Thyroid gland (tissue), 4 donors: ENCODE data around the gene LPCAT1. TPM values are rescaled to one million over a fixed set of nuclear protein-coding genes. Genes with fewer than 3 reads are reported as not detected.

Experiments
- DNase-seq, 2 donors: peaks; one replicate each; pipeline ENCODE4 v3.0.0-alpha.2; 2019
- H3K27ac ChIP-seq, 3 donors: fragments of 200-600 bp; sonication (generic); 1 replicate in 2 of 3; 2 replicates in 1 of 3; pipeline ENCODE4 v1.5.1; 2016 to 2019; ENCODE audit warnings: mild to moderate bottlenecking in 1 of 3, moderate library complexity in 1 of 3
- H3K27me3 ChIP-seq: fragments of 200-600 bp; sonication (generic); one replicate; pipeline ENCODE4 v1.5.1; 2019
- H3K36me3 ChIP-seq, 2 donors: fragments of 200-600 bp; sonication (generic); one replicate each; pipeline ENCODE4 v1.5.1; 2016 to 2019
- H3K4me1 ChIP-seq, 2 donors: fragments of 200-600 bp; sonication (generic); one replicate each; pipeline ENCODE4 v1.5.1; 2017 to 2019
- H3K4me3 ChIP-seq, 3 donors: fragments of 200-600 bp; sonication (generic); replicated peaks in 1 of 3; 1 replicate in 2 of 3; 2 replicates in 1 of 3; pipeline ENCODE4 v1.5.1; 2016; ENCODE audit warnings: mild to moderate bottlenecking in 1 of 3
- H3K9me3 ChIP-seq: fragments of 200-600 bp; sonication (generic); one replicate; pipeline ENCODE4 v1.5.1; 2017
- CTCF ChIP-seq, 6 experiments: fragments of 200-600 bp in 3 of 6; fragments of 450-650 bp in 3 of 6; sonication (generic) in 3 of 6; IDR thresholded peaks; one replicate each; pipeline ENCODE4 v1.5.1; 2016 to 2019; ENCODE audit warnings: antibody characterized with exemption in 6 of 6, mild to moderate bottlenecking in 2 of 6, inconsistent platforms in 1 of 6, moderate library complexity in 1 of 6
- POLR2A ChIP-seq, 2 donors: fragments of 450-650 bp; IDR thresholded peaks; one replicate each; pipeline ENCODE4 v1.6.1; 2017; ENCODE audit warnings: antibody characterized with exemption in 2 of 2, mild to moderate bottlenecking in 2 of 2, moderate library complexity in 1 of 2
- WGBS, 2 donors: methylation state at CpG; one replicate each; pipeline ENCODE4 v1.1.5; 2017; 5-methylcytosine and 5-hydroxymethylcytosine counted together
- intact Hi-C: fragments of 100-400 bp; cut with DNase I; formaldehyde crosslinking; loops from one replicate; pipeline ENCODE4 v1.15.1; 2023
- total RNA-seq, 4 donors: library from RNA; depleted of rRNA; stranded (reverse); fragments of >200 nt; gene quantifications; one replicate each; pipeline ENCODE4 v1.2.3, GENCODE V29; 2016

LPCAT1 gene
- total RNA-seq, 4 donors from 2014 or later, result 30.9 to 35.7 (median 33.3) TPM

DNA sequence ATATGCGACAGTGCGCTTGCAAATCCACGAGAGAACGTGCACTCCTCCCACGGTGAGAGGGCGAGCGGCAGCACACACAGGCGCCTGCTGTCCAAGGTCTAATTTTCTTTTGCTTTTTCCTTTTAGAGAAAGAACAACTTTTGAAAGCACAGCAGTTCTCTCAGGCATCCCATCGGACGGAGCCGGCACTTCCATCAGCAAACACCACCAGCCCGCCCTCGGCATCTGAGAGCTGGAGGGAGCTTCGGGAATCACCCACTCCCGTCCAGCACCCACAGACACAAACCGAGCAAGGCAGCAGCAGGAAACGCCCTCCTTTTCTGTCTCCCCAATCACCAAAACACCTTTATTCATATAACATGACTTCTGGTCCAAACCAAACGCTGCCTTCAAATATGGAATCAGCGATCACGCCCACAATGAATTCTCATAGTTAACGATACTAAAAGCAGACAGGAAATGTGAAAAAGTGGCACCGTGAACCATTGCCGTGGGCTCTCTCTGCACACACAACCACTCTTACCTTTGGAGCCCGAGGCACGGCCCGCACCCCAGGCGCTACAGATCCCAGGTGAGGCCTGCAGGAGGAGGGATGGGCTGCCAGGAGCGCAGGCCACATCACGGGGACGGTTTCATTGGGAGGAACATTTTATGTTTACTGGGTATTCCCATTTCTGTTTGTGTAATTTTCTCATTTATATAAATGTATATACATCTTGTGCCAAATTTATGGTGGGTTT lies 14.2 kb downstream of the LPCAT1 start:
- Histone ChIP-seq H3K9me3 (no peaks in the 10 kb centered on the region), H3K4me3 (no peak overlapping the region), H3K36me3 (no peaks in the 10 kb centered on the region), H3K27me3 (no peaks in the 10 kb centered on the region), H3K27ac (no peak overlapping the region), H3K4me1 (no peaks in the 10 kb centered on the region)
- TF ChIP-seq POLR2A (IDR thresholded peaks at IDR 0.05) (no peak), CTCF (IDR thresholded peaks at IDR 0.05) (no peak)
- intact Hi-C loops, result no loop called here
- DNase-seq, result peak in 1 of 2 donors; percentile 0
- 91 to 92% methylated on average over 30 of the region's 30 CpGs for WGBS, 2 donors

DNA sequence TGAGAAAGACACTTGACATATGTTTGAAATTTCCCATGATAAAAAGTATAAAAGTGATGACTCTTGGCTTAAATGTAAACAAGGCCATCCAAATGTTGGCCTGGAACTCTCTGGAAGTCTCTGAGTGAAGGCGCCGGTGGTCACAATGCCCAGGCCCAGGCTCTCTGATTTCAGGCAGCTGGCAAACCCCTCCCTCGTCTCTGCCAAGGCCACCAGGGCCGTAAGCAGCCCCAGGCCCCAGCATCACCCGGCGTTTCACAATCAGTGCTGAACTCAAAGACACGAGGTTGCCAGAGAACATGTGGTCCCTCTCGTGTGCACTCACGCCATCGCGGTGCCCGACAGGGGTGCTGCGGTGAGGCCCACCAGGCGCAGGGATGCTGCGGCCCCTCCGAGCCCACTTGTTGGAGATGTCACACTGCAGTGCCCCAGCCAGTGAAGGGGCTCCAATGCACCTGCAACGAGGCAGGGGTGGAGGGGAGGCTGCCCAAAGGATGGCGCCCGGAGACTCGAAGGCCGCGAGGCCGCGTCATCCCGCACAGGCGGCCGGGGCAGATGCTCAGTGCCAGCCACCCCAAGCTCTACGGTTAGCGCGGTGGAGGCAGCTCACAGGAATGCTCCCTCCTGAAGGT lies 15.0 kb downstream of the LPCAT1 start:
- intact Hi-C loops, result no loop called here
- TF ChIP-seq CTCF (IDR thresholded peaks at IDR 0.05) (no peak), POLR2A (IDR thresholded peaks at IDR 0.05) (no peak)
- 91 to 96% methylated on average over 14 to 27 of the region's 30 CpGs for WGBS, 2 donors
- Histone ChIP-seq H3K27me3 (no peaks in the 10 kb centered on the region), H3K36me3 (no peaks in the 10 kb centered on the region), H3K9me3 (no peaks in the 10 kb centered on the region), H3K4me1 (no peaks in the 10 kb centered on the region), H3K4me3 (no peak overlapping the region), H3K27ac (no peak overlapping the region)
- DNase-seq, result peak in 1 of 2 donors; percentile 1

GRCh38 chr5:1507961-1508658 lies 15.7 kb downstream of the LPCAT1 start:
- Histone ChIP-seq H3K9me3 (no peaks in the 10 kb centered on the region), H3K4me1 (no peaks in the 10 kb centered on the region), H3K27me3 (no peaks in the 10 kb centered on the region), H3K27ac (no peak overlapping the region), H3K36me3 (no peaks in the 10 kb centered on the region), H3K4me3 (no peak overlapping the region)
- intact Hi-C loops, result no loop called here
- 97% methylated on average over 17 to 23 of the region's 23 CpGs for WGBS, 2 donors
- no peak for DNase-seq
- TF ChIP-seq POLR2A (IDR thresholded peaks at IDR 0.05) (no peak), CTCF (IDR thresholded peaks at IDR 0.05) (no peak)

- no peak overlapping the region for H3K4me3 ChIP-seq
- H3K4me1 ChIP-seq, result no peaks in the 10 kb centered on the region
- no peaks in the 10 kb centered on the region for H3K36me3 ChIP-seq
- no peaks in the 10 kb centered on the region for H3K9me3 ChIP-seq
- DNase-seq, result no peak
- H3K27me3 ChIP-seq, result no peaks in the 10 kb centered on the region
- intact Hi-C loops, result no loop called here
- 89 to 92% methylated on average over 6 to 17 of the region's 17 CpGs for WGBS, 2 donors
- H3K27ac ChIP-seq, result no peak overlapping the region
- TF ChIP-seq CTCF (IDR thresholded peaks at IDR 0.05) (no peak), POLR2A (IDR thresholded peaks at IDR 0.05) (no peak)
Measured at GRCh38 chr5:1507457-1507856, 16.3 kb downstream of the LPCAT1 start.

DNA sequence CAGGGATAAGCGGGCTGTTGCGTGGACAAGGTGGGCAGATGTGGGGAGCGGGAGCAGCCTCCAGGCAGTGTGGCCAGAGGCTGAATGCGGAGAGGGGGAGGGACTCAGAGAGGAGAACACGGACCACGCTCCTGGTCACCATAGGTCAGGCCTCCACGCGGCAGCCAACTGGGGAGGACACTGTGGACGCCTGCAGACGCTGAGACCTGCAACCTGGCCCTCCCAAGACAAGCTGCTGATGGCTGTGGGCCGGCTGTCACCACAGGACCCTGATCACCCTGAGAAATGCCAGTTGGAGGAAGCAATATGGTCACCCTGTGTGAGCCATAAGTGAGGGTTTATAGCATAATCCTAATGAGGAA lies 16.8 kb downstream of the LPCAT1 start:
- no peaks in the 10 kb centered on the region for H3K27me3 ChIP-seq
- TF ChIP-seq CTCF (IDR thresholded peaks at IDR 0.05) (no peak), POLR2A (IDR thresholded peaks at IDR 0.05) (no peak)
- H3K27ac ChIP-seq, result no peak overlapping the region
- H3K4me1 ChIP-seq, result no peaks in the 10 kb centered on the region
- H3K36me3 ChIP-seq, result no peaks in the 10 kb centered on the region
- WGBS, 2 donors, result 90 to 93% methylated on average over 11 of the region's 11 CpGs
- H3K9me3 ChIP-seq, result no peaks in the 10 kb centered on the region
- intact Hi-C loops, result no loop called here
- DNase-seq, result no peak
- no peak overlapping the region for H3K4me3 ChIP-seq
